ENCODE data around the gene CFAP74.

CFAP74 gene

DNA sequence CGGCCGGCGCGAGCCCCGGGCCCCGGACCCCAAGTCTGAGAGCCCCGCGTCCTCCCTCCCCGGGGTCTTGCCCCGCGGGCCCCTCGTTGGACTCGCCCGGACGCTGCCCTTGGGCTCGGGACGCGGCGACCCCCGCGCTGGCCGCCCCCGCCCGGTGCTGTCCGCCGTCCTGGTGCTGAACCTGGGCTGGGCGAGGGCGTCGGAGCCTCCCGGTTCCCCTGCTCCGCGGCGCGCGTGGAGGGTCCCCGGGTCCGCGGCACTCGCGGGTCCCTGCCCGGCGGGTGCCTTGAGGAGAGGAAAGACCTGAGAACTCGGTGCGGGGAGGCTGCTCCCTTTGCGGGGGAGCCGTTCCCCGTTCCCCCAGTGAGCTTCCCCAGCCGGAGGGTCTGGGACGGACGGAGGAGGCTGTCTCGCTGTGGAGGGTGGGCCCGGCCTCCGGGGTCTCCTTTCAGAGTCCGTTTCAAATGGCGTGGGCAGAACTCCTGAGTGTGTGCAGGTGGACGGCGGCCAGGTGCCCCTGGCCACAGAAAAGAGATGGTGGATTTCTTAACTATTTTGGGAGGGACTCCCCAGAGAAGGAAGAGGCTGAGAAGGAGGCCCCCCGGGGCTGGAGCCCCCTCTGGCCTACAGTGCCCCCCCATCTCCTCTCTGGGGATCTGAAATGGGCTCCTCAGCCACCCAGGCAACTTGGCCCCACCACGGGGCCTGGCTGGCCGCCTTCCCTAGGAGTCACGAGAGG is 16.2 kb upstream of the CFAP74 start:
- no peak for DNase-seq

DNA sequence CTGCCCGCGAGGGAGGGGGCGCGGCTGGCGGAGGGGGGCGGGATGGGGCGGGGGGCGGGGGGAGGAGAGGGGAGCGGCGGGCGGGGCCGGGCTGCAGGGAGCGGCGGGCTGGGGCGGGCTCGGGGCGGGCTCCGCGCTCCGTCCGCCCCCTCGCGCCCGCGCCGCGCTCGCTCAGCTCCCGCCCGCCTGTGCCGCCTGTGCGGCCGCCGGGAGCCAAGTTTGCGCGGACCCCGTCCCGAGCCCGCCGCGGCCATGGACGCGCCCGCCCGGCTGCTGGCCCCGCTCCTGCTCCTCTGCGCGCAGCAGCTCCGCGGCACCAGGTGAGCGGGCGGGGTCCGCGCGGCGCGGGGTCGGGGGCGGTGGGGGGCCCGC is 15.6 kb upstream of the CFAP74 start, which contains the start of gene GABRD:
GABRD (plus strand) TSS at position 174 of the 372 bp plus-strand sequence; CDS start at position 253, 79 bp downstream.
- DNase-seq: no peak

DNA sequence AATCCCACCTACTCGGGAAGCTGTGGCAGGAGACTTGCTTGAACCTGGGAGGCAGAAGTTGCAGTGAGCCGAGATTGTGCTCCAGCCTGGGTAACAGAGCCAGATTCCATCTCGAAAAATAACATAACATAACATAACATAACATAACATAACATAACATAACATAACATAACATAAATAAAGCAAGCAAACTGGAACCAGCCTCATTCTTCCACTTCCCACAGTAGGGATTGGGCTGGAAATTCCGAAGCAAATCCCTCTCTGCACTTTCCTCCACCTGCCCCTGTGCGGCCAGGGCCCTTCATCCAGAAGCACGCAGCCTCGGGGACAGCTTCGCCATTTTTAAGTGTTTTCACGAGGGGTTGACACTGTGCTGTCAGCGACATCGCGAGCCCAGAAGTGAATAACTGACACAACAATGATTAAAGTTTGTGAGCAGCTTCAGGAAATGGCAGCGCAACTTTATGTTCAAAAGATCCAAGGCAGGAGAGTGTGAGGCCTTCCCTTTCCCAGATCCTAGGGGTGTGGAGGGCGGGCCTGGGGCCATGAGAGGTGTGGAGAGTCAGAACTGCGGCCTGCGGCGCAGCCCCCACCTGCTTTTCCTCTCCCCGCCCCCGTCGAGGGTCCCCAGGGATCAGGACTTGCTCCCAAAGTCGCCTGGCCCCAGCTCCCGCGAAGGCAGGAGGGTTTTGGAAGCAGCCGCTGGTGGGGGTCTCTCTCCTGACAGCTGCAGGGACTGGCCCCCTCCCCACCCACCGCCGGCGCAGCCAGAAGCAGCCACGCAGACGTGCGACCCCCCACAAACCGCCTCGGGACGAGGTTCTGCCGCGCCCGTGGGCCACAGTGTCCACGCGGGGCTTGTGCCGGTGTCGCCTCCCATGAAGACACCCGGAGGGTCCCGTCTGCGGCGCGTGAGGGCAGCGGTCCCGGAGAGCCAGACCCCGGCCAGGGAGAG is 14.9 kb upstream of the CFAP74 start:
- no peak for DNase-seq

DNA sequence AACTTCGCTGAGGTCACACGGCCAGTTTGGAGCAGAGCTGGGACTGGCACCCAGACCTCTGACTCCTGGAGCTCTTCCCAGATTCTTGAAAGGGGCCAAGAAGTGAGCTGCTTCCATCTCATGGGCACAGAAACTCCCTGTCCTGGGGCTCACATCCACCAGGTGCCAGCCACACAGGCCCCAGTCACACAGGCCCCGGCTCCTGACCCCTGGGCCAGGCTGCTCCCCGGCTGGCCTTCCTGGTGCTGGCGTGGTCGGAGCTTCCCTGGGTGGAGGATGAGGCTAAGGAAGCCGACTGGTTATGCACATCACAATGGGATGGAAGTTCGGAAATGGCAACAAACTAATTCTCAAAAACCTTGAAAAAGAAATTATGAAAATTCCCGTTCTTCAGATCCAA is 12.5 kb upstream of the CFAP74 start:
- no peak for DNase-seq

DNA sequence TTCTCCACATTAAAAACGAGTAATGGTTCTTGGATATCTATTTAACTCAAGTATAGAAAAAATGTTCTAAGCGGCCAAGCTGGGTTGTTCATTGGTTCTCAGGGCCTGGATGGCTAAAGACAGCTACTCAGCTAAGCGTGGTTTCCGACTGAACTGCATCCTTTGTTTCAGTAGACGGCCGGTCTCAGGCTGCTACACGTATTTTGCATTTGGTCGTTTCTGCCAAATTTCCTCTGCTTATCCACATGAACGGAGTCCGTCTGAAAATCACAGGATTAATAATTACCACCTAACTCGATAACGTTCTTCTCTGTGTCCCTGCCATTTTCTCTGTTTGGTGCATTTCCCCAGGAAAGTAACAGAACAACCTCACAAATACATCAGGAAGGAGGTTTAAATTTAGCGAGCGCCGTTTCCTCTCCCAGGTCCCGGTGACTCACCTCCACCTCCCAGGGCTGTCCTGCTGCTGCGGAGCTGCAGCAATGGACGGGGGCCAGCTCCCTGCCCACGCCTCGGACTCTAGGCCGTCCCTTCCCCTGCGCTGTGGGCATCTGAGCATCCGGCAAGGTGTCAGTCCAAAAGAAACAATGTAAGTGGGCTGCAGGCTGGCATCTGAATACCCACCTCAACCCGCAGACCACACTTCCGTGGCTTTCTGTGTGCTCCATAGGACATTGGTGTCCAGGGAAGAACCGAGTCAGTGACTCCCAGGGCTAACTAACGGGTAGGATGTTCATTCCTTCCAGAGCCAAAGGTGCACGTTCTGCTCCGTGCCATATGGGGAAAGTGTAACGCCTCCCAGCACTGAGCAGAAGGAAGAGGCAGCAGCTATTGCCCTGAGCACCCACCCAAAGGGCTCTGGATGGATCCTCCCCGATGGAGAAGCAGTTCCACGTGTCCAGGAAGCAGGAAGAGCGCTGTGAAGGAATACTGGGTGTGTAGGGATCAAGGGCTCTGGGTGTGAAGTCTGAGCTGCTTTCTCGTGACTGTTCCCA is 11.5 kb upstream of the CFAP74 start:
- DNase-seq: no peak

DNA sequence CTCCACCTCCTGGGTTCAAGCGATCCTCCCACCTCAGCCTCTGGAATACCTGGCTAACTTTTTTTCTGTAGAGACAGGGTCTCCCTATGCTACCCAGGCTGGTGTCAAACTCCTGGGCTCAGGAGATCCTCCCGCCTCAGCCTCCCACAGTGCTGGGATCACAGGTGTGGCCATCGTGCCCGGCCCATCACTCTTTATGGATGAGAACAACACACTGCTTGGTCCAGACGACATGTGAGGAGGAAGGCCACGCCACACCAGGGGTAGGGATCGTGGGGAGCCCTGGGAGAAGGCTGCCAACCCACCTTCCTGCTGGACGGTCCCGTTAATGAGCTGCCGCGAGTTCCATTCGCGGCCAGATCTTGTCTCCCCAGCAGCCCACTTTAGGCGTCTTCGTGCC is 10.6 kb upstream of the CFAP74 start:
- DNase-seq: no peak

DNA sequence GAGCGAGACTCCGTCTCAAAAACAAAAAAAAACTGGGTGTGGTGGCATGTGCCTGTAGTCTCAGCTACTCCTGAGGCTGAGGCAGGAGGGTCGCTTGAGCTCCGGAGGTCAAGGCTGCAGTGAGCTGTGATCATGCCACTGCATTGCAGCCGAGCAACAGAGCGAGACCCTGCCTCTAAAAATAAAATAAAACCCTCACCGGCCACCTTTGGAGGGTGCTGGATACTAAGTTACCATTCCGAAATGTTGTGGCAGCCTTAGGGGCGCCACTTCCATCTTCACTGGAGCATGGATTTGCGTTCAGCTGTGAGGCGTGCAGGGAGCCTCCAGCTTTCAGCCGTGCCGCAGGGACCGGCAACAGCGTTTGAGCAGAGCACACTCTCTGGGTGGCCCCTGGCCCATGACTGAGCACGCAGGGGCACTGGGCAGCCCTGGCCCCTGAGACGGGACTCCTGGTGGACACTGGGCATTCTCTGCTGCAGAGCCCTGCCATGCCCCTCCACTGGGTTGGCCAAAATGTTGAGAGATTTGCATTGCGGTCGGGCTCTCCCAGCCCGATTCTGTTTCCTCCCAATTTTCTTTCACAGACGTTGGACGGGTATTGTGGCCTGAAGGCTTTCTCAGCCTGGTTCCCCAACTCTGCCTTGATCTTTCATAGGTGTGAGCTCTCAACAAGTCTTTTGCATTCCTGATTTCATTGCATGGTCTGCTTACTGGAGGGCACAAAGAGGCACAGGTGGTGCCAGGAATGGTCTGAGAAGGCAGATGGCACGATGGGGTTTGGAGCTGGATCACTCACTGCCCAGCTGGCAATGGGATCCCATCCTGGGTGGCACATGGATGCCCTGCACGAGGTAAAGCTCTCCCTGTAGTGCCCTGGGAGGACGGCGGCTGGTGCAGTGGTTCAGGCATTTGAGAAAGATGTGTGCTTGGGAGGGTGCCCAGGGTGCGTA is 5.8 kb upstream of the CFAP74 start:
- no peak for DNase-seq

DNA sequence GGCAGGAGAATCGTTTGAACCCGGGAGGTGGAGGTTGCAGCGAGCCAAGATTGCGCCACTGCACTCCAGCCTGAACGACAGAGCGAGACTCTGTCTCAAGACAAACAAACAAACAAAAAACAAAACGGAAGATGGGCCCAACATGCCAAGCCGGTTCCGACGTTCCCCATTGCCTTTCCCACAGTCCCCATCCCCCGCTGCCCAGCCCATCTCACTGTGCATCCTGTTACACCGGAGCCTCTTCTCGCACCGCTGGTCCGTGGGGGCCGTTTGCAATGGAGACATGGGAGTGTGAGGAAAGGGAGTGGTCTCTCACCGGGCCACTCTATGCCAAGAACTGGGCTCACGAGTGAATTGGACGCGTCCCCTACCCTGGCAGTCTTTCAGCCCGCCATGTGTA is 1.3 kb upstream of the CFAP74 start:
- DNase-seq: no peak

DNA sequence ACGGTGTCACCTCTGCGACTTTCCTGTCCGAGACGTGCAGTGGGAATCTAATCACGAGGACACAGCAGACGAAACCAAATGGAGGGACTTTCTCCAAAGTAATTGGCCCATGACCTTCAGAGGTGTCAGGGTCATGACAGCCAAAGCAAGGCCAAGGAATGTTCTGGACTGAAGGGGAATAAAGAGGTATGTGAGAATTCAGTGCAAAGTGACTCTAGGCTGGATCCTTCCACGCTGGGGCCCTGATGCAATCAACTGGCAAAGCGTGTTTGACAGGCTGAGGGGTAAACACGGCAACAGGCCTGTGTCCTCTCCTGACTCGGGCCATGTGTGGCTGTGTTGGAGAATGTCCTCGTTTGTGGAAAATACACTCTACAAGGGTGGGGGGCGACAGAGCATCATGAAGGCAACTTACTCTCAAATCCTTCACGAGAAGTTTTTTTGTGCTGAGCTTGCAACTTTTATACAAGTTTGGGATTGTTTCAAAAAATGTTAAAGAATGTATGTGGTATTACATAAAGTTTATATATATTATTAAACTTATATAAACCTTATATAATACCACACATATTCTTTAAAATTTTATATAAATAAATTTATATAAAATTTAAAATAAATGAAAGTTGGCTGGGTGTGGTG is 1.7 kb downstream of the CFAP74 start:
- no peak for DNase-seq

DNA sequence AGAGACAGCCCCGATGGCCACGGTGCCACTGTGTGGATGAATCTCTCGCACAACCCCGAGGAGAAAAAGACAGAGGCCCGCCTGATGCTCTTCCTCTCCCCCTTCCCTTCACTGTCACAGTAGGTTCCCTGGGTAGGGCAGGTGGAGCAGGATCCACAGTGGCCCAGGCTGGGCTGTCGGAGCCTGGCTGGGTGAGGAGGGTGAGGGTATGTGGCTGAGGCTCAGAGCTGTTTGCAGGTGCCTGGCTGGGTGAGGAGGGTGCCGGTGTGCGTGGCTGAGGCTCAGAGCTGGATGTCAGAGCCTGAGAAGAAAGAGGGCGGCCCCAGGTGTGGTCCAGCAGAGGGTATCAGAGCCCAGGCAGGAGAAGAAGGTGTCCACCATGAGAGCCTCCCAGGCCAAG is 2.7 kb downstream of the CFAP74 start:
- no peak for DNase-seq

DNA sequence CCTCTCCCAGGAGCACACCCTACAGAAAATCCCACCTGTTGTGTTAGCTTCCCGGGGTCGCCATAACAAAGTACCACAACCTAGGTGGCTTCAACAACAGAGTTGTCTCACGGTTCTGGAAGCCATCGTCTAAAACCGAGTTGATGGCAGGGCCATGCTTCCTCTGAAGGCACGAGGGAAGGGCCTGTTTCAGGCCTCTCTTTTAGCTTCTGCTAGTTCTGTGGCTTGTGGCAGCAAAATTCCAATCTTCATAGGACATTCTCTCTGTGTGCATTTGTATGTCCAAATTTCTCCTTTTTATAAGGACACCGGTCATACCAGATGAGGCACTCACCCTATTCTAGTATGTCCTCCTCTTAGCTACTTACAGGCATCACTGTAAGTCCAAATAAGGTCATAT is 3.2 kb downstream of the CFAP74 start:
- no peak for DNase-seq

DNA sequence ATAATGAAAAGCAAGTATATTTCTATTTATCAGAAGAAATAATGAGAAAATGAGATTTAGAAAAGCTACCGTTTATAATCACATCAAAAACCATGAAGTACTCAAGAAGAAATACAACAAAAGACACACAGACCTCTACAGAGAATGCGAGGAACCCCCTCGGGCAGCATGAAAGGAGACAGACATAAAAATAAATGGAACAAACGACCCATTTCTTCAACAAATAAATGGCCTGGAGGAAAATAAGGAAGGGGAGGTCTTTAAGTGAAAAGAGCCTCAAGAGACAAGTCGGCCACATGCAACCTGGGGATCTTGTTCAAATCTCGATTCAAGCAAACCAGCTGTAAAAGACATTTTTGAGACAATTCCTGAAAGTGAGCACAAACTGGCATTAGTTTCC is 6.0 kb downstream of the CFAP74 start:
- DNase-seq: no peak

DNA sequence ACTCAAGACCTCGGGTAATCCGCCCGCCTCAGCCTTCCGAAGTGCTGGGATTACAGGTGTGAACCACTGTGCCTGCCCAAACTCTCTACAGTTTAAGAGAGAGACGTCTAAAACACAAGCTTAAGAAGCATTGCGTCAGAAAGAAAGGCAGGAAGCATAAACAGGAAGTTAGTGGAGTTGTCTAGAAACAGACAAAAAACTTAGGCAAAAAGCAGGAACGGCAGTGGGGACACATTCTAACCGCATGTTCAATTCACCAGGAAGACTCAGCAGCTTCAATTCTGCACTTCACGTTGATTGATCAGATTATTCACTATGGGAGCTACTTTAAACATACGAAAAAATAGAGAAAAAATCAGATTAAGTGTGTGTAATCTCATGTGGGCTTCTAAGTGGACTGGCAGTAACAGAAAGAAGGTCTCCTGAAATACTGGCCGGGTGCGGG is 7.4 kb downstream of the CFAP74 start:
- DNase-seq: no peak

DNA sequence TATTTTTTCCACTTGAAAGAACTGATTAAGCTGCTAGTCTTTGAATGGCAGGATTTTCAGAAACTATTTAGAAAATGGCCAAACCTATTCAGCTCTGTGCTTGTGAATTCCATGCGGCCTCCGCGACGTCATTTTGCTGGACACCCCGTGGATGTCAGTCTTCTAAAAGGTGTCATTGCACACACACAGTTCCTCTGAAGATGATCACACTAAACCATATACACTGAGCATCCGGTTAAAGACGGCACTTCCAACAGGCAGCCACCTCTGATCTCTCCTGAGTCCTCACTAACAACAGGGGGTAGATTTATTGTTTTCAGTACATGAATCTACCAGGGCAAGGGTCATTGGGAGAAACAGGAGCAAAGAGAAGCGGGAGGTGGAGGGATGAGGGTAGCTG is 9.1 kb downstream of the CFAP74 start:
- no peak for DNase-seq

DNA sequence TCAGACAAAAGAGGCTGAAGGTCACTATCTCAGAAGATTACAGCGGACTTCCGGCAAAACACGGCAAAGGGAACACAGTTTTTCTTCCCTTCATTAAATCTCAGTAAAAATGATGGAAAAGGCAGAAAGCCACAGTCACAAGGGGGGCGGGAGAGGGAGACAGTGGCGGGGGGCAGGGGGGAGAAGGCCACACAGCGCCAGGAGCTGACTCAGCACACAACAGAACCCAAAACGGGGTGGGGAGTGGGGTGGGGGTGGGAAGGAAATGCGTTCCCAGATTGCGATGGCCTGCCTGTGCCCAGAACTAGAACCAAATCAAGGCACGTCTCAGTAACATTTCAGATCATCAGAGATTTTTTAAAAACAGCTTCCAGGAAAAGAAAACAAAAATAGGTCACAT is 13.4 kb downstream of the CFAP74 start:
- no peak for DNase-seq

DNA sequence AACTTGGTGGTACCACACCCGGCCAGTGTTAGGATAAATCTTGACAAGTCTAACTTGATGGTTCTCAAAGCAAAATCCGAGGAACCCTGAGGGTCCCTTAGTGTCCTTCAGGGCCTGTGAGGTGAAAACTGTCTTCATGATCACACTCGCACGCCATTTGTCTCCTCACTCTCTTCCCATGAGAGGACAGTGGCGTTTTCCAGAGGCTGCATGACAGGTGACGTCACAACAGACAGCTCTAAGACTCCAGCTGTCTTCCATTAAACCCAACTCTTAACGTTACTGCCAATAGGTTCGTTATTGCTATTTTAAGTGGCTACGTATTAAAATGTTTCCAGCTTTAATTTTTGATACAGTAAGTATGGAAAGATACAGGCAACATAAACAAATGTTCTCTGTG is 13.8 kb downstream of the CFAP74 start:
- DNase-seq: no peak

DNA sequence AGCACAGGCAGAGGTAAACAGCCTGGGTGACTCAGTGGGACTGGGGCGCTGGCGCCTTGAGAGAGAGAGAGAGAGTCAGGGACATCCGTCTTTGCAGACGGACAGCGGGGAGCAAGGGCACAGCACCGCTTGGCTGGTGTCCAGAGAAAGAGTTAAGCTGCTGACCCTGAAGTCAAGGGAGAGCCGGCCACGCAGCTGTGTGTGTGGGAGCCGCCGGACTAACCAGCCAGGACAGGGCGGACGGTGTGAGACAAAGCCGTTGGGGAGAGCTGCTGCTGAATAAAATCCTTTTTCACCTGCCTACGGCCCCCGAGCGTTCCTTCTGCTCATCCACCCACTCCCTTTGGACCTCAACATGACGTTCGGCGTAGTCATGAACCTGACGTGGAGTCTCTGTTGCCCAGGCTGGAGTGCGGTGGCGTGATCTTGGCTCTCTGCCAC is 14.5 kb downstream of the CFAP74 start:
- DNase-seq: no peak

DNA sequence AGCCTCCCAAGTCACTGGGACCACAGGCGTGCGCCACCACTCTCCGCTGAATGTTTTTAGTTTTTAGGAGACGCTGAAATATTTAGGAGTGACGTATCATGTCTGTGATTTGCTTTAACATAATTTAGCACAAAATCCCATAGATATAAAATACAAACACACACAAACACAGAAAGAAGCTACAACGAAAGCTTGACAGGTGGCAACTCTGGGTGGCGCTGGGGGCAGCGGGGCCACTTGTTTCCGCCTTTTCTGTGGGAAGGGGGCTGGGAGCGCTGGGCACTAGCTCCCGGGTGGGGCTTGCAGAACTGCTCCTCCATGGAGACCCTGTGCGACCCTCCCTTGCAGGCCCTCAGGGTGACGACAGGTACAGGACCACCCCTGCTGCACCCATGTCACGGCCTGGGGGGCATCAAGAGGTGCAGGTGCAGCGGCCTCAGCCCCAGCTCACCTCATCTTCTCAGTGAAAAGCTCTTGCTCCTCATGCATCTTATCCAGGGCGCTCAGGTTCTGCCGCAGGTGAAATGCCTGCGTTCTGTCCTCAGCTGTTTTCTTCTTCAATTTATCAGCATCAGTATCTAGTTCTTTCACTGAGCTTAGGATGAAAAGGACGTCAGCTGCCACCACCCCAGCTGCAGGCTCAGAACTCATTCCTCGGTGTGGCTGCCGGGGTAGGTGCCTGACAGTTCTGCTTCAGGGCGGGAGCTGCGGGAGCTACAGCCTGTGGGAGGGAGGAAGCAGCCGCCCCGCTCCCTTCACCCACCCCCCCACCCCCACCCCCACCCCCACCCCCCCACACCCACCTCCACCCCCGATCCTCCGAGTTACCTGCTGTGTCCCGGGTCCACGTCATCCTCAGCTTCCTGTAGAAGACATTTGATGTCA is 15.3 kb downstream of the CFAP74 start:
- DNase-seq: no peak

DNA sequence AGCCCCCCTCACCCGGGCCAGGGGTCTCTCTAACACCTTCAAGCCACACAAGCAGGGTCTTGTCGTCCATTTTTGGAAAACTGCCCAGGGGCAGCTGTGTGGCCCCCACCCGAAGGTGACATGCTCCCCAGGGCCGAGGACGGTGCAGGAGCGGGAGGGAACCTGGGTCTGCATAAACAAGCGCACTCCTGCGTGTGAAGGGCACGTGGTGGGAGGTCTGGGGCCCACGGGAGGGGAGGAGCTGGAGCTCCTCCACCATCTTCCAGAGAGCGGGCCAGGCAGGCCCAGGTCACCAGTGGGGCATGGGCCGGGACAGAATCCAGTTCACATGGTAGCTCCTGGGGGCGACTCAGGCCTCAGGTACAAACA is 16.5 kb downstream of the CFAP74 start:
- no peak for DNase-seq

Data from SW 1271 (cell line).